Prostate gland (tissue), 2 donors: Measurements from ENCODE around the gene TH. TPM values are rescaled to one million over a fixed set of nuclear protein-coding genes. Genes with fewer than 3 reads are reported as not detected.
A peak's percentile ranks its signal among the peaks of the same experiment; 100 is the strongest.

Source experiments
- DNase-seq: peaks from one replicate; pipeline ENCODE4 v3.0.0-alpha.2; 2019; ENCODE audit warnings: low spot score
- H3K27ac ChIP-seq, 2 donors: fragments of 200-600 bp; sonication (generic); 2 replicates each; pipeline ENCODE4 v1.5.1; 2017 to 2019
- H3K27me3 ChIP-seq: fragments of 200-600 bp; sonication (generic); replicated peaks from 2 replicates; pipeline ENCODE4 v1.5.1; 2019; ENCODE audit not compliant: insufficient read depth
- H3K36me3 ChIP-seq, 2 donors: fragments of 200-600 bp; sonication (generic); 1 replicate in 1 of 2; 2 replicates in 1 of 2; pipeline versions ENCODE4 v1.5.1 to v1.8.1; 2017 to 2019
- H3K4me1 ChIP-seq: fragments of 200-600 bp; sonication (generic); replicated peaks from 2 replicates; pipeline ENCODE4 v1.5.1; 2019
- H3K4me3 ChIP-seq, 2 donors: fragments of 200-600 bp; sonication (generic); 2 replicates each; pipeline ENCODE4 v1.5.1; 2017 to 2019
- H3K9me3 ChIP-seq: fragments of 200-600 bp; sonication (generic); 2 replicates; pipeline ENCODE4 v1.5.1; 2017
- POLR2A ChIP-seq: fragments of 450-650 bp; IDR thresholded peaks from one replicate; pipeline ENCODE4 v1.6.1; 2016; ENCODE audit warnings: antibody characterized with exemption, mild to moderate bottlenecking
- POLR2AphosphoS5 ChIP-seq: sonication (generic); formaldehyde crosslinking; IDR thresholded peaks from one replicate; pipeline ENCODE4 v1.6.1; 2017; ENCODE audit warnings: antibody characterized with exemption
- WGBS: methylation state at CpG from one replicate; pipeline ENCODE4 v1.1.5; 2018; 5-methylcytosine and 5-hydroxymethylcytosine counted together
- intact Hi-C: fragments of 100-400 bp; cut with DNase I; formaldehyde crosslinking; loops from one replicate; pipeline ENCODE4 v1.14.2; 2022
- total RNA-seq, 2 donors: library from RNA; depleted of rRNA; stranded (reverse); fragments of >200 nt; gene quantifications; one replicate each; pipeline ENCODE4 v1.1.0, GENCODE V29; 2016
- TF ChIP-seq, protein P1 (sequence below), 4 experiments: fragments of 200-600 bp in 2 of 4; fragments of 450-650 bp in 2 of 4; sonication (generic) in 2 of 4; IDR thresholded peaks; 1 replicate in 3 of 4; 2 replicates in 1 of 4; pipeline ENCODE4 v1.5.1; 2016 to 2019; ENCODE audit warnings: antibody characterized with exemption in 4 of 4, mild to moderate bottlenecking in 2 of 4, moderate library complexity in 2 of 4

TH gene
- total RNA-seq, 2 donors from 2014 or later: 2.4 TPM; not detected in 1

DNA sequence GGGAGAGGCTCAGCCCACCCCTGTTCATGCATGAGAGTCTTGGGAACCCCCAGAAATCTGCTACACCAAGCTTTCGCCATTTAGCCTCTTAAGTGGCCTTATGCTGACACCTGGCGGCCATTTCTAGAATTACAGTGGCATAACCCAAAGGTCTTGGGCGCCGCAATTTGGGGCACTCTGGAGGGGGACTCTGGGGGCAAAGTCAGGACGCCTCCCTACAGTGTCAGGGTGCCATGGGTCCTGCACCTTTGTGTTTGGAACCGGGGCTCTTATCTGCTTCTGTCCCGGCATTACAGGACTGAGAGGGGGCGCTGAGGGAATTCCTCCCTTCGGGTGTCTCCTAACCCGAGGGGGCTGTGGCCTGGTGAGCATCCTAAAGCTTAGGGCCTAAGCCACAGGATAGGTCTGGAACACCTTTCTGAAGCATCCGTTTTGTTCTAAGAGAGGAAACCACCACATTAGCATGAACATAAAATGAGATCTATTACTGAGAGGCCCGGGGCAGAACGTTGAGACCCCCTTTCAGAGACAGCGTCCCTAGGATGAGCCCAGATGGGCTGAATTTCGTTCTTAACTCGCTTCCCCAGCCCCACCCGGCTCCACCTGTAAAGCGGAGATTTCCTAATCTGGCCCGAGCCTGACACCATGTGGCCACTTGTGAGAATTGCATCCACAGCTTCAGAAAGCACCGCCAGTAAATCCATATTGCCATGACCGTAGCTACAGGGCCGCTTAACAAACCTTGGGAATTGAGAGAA lies 19.9 kb downstream of the TH start:
- no peaks in the 10 kb centered on the region for H3K4me1 ChIP-seq
- peak overlapping the region in 1 of 2 donors; percentile 21 for H3K27ac ChIP-seq
- WGBS: 2% methylated on average over 22 of the region's 22 CpGs
- H3K9me3 ChIP-seq: no peaks in the 10 kb centered on the region
- H3K4me3 ChIP-seq: no peak overlapping the region
- H3K27me3 ChIP-seq: peaks cover 8% of the 10 kb centered on the region
- H3K36me3 ChIP-seq: no peaks in the 10 kb centered on the region
- DNase-seq: peak; percentile 74
- intact Hi-C loops: loop anchor here (2.0 to 10.0 kb wide), 5 partner anchors 227 to 497 kb away; partner anchors contain the start of gene TNNI2
- TF ChIP-seq, protein P1, sequence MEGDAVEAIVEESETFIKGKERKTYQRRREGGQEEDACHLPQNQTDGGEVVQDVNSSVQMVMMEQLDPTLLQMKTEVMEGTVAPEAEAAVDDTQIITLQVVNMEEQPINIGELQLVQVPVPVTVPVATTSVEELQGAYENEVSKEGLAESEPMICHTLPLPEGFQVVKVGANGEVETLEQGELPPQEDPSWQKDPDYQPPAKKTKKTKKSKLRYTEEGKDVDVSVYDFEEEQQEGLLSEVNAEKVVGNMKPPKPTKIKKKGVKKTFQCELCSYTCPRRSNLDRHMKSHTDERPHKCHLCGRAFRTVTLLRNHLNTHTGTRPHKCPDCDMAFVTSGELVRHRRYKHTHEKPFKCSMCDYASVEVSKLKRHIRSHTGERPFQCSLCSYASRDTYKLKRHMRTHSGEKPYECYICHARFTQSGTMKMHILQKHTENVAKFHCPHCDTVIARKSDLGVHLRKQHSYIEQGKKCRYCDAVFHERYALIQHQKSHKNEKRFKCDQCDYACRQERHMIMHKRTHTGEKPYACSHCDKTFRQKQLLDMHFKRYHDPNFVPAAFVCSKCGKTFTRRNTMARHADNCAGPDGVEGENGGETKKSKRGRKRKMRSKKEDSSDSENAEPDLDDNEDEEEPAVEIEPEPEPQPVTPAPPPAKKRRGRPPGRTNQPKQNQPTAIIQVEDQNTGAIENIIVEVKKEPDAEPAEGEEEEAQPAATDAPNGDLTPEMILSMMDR (IDR thresholded peaks at IDR 0.05): peak; percentile 75 to 93 (median 86)
- TF ChIP-seq POLR2AphosphoS5 (peak; percentile 29), POLR2A (no peak)

DNA sequence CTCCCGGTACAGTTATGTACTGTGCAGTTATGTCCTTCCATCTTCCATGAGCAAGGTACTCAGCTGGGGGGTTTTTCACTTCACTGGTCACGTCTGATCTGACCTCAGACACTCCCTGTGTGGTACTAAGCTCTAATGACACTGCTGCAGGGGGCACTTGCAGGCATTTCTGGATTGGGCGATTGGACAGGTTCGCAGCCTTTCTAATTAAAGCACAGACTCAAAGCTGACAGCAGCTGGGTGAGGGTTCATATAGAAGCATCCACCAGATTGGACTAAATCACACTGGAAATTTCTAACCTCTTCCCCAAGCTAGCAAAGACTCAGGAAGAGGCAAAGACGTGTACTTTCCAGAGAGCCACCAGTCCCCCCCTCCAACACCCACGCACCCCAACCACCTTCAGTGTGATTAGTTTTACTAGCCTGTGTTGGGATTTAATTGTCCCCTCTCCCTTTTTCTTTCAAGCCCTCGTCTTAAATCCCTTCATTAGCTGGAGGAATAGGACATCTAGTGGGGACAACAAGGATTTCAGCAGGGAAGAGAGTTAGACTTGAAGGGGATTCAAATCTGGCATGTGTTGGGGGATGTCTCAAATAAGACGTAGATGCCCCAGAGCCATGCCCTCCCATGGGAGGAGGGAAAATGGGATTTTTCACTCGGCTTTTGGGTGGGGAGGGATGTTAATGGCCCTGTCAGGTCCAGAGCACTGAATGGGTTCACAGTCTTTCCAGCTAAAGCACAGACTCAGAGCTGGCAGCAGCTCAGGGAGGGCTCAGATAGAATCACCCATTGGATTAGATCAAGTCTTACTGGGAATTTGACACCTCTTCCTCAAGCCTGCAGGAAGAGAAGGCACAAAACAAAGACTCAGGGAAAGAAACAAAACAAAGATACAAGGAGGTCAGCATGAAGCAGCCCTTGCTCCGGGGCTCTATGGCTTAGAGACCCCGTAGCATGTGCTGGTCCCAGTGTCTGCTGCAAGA lies 21.5 kb downstream of the TH start:
- TF ChIP-seq POLR2A (no peak), POLR2AphosphoS5 (no peak)
- TF ChIP-seq, protein P1 (IDR thresholded peaks at IDR 0.05): peak; percentile 9 to 61 (median 40)
- intact Hi-C loops: loop anchor here (5.0 to 10.0 kb wide), 4 partner anchors 225 to 495 kb away; partner anchors contain the start of gene TNNI2
- Histone ChIP-seq H3K27me3 (peaks cover 22% of the 10 kb centered on the region), H3K9me3 (no peaks in the 10 kb centered on the region), H3K36me3 (no peaks in the 10 kb centered on the region), H3K4me3 (no peak overlapping the region), H3K27ac (no peak overlapping the region), H3K4me1 (no peaks in the 10 kb centered on the region)
- DNase-seq: no peak
- 17% methylated on average over 11 of the region's 11 CpGs for WGBS

DNA sequence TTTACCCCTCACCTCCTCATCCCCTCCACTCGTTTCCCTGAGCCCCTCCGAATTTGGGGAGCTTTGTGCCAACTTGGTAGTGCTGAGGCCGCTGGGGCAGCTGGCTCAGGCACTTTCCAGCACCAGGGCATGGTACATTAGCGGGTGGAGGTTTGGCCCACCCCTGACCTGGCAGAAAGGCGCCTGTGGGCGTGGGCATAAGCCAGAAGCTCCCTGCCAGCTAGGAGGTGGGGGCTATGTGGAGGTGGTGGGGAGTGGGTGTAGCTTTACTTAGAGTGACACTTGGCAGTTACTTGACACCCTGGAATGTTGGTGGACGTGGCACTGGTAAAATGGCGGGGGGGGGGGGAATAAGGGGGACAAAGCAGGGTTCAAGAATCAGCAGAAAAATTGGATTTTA lies 22.2 kb downstream of the TH start:
- Histone ChIP-seq H3K4me1 (no peaks in the 10 kb centered on the region), H3K36me3 (no peaks in the 10 kb centered on the region), H3K4me3 (no peak overlapping the region), H3K27me3 (peaks cover 28% of the 10 kb centered on the region), H3K27ac (no peak overlapping the region), H3K9me3 (no peaks in the 10 kb centered on the region)
- 41% methylated on average over 8 of the region's 8 CpGs for WGBS
- intact Hi-C loops: no loop called here
- TF ChIP-seq, protein P1 (IDR thresholded peaks at IDR 0.05): no peak
- no peak for TF ChIP-seq POLR2A
- TF ChIP-seq POLR2AphosphoS5: no peak
- DNase-seq: no peak

DNA sequence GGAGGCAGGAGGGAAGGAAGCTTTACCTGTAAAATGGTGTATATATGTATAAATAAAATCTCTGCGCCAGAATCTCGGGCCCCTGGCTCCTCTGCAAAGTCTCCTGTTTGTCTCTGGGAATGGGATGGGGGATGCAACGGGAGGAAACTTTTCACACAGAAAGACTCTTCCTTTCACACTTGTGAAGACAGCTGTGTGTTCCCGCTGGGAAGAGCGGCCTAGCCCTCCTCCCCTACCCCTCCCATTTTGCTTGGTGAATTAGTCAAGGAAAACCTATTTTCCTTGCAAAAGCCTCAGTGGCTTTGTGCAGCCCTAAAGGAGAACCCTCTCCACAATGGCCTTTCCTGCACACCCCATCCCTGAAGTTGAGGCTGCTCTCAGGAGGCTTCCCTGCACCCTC lies 23.0 kb downstream of the TH start:
- Histone ChIP-seq H3K27ac (no peak overlapping the region), H3K27me3 (peaks cover 36% of the 10 kb centered on the region), H3K36me3 (no peaks in the 10 kb centered on the region), H3K9me3 (no peaks in the 10 kb centered on the region), H3K4me1 (no peaks in the 10 kb centered on the region), H3K4me3 (no peak overlapping the region)
- DNase-seq: no peak
- intact Hi-C loops: no loop called here
- 63% methylated on average over 5 of the region's 5 CpGs for WGBS
- TF ChIP-seq POLR2A: no peak
- TF ChIP-seq, protein P1 (IDR thresholded peaks at IDR 0.05): no peak
- TF ChIP-seq POLR2AphosphoS5: no peak
